Umbilical cord (tissue), 2 donors: ENCODE results near the gene TMC8. TPM values are rescaled to one million over a fixed set of nuclear protein-coding genes. Genes with fewer than 3 reads are reported as not detected.
"Not testable (repeated sequence)": the region's sequence is repeated elsewhere in the genome, so short reads cannot be mapped to it uniquely, and the experiment has no call there.

Experiments used
- DNase-seq: peaks from one replicate; pipeline ENCODE4 v3.0.0-alpha.2; 2015; ENCODE audit warnings: low spot score
- total RNA-seq: library from RNA; depleted of rRNA; stranded (reverse); fragments of >200 nt; gene quantifications from one replicate; pipeline ENCODE4 v1.2.3, GENCODE V29; 2014; ENCODE audit warnings: low replicate concordance; ENCODE audit not compliant: insufficient read depth

The TMC8 gene
- total RNA-seq, 1 donor from 2014 or later: not detected

DNA sequence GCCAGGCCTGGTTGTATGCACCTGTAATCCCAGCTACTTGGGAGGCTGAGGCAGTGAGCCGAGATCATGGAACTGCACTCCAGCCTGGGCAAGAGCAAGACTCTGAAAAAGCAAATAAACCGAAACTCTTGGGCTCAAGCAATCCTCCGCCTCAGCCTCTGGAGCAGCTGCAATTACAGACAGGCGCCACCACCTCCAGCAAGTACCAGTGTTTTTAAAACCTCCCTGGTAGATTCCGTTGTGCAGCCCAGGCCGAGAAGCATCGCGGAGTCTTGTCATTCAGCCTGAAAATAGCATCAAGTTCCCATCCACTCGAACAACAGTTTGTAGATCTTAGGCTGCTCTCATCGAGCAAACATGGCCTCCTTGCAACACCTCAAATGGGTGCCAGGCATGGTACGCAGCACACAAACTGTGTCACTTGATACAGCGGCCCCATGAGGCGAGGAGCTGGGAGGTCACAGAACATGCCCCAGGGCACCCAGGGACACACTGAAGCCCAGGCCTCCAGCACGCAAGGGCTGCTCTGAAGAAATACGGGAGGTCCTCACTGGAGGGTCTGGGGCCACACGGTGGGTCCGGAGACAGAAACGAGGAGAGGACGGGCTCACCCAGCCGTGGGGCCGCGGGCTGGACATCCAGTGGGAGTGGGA lies 20.1 kb upstream of the TMC8 start:
- DNase-seq: no peak

DNA sequence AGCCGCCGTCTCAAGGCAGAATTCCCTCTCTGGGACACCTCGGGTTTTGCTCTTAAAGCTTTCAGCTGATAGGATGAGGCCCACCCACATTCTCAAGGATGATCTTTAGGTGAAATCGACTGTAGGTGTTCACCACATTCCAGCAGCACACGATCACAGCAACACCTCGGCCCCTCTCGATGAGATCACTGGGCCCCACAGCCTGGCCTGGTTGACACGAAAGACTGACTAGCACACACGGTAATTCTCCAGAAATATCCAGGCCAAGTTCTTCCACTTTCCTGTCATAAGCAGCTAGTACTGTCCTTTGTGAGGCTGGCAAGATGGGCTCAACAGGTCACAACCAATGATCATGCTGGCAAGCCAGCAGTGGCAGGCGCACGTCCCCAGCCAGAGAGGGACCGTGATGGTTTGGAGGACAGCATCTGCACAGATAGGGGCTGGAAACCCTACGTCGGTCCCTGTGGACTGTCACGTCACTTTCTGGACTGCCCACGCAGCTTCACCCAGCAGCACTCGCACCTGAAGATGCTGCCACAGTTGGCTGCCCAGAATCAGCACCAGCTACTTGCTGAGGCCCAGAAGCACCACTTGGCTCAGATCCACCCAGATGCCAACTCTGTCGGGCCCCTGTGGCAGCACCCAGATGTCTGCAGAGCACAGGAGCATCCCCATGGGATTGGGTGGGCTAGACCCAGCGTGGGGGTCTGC lies 19.4 kb upstream of the TMC8 start:
- DNase-seq: no peak

DNA sequence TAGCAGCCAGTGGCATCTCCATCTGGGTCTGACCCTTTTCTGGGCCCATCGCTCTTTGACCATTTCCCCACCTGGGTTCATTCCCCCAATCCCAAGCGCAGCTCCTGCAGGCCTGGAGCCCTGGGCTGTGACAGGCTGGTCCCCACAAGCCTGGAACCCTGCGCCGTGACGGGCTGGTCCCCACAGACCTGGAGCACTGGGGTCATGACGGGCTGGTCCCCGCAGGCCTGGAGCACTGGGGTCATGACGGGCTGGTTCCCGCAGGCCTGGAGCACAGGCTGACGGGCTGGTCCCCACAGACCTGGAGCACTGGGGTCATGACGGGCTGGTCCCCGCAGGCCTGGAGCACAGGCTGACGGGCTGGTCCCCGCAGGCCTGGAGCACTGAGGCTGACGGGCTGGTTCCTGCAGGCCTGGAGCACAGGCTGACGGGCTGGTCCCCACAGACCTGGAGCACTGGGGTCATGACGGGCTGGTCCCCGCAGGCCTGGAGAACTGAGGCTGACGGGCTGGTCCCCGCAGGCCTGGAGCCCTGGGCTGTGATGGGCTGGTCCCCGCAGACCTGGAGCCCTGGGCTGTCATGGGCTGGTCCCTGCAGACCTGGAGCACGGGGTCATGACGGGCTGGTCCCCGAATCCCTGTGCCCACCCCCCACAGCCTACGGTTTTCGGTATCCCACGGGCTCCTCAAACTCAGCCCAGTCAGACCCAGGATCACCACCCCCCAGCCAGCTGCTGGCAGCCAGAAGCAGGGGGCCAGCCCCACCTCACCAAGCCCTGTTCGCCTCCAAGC lies 18.6 kb upstream of the TMC8 start:
- no peak for DNase-seq

GRCh38 chr17:78112518-78113471 lies 17.8 kb upstream of the TMC8 start:
- peak; percentile 57 for DNase-seq

- DNase-seq: no peak
Measured at GRCh38 chr17:78113804-78114785, 16.5 kb upstream of the TMC8 start.

- no peak for DNase-seq
Measured at GRCh38 chr17:78114831-78115723, 15.5 kb upstream of the TMC8 start.

- not testable (repeated sequence) for DNase-seq
Measured at GRCh38 chr17:78115803-78116202, 14.8 kb upstream of the TMC8 start.

- DNase-seq: no peak
Measured at GRCh38 chr17:78116411-78116810, 14.2 kb upstream of the TMC8 start.

DNA sequence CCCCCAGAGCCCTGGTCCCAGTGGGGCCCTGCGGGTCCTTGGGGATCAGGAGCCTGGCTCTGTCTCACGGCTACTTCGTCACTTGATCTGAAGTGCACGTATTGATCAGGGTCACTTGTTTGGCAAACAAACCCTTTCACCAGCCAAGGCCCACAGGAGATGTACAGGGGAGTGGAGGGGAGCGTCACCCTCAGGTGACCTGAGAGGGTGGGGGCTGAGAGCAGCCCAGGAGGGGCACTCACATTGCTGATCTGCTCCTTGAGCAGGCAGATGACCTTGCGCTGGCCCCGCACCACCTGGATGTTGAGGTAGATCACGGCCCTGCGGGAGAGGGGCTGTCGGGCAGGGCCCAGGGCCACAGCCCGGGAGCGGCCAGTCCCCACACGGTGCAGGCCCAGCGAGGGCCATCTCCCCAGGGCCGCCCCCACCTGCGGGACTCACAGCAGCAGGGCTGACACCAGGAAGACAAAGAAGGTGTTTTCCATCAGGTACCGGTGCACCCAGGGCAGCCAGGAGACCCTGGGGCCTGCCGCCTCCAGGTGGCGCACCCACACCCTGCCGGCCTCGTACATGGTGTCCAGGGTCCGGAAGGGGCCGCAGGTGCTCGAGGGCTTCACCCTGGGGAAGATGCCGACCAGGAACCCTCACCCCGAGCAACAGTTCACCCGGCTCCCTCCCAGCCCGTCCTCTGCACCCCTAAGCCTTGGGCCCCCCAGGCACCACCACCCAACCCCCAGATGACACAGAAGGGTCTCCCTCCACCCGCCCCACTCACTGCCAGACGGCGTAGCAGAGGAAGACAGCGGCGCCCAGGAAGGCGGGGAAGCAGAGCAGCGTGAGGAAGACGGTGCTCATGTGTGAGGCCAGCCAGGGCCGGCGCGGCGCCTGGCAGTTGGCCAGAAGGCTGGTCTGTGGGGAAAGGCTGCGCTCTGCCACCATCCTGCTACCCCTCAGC lies 13.3 kb upstream of the TMC8 start:
- DNase-seq: no peak

- no peak for DNase-seq
Measured at GRCh38 chr17:78118801-78119241, 11.8 kb upstream of the TMC8 start.

- no peak for DNase-seq
Measured at GRCh38 chr17:78120537-78120936, 10.0 kb upstream of the TMC8 start.

DNA sequence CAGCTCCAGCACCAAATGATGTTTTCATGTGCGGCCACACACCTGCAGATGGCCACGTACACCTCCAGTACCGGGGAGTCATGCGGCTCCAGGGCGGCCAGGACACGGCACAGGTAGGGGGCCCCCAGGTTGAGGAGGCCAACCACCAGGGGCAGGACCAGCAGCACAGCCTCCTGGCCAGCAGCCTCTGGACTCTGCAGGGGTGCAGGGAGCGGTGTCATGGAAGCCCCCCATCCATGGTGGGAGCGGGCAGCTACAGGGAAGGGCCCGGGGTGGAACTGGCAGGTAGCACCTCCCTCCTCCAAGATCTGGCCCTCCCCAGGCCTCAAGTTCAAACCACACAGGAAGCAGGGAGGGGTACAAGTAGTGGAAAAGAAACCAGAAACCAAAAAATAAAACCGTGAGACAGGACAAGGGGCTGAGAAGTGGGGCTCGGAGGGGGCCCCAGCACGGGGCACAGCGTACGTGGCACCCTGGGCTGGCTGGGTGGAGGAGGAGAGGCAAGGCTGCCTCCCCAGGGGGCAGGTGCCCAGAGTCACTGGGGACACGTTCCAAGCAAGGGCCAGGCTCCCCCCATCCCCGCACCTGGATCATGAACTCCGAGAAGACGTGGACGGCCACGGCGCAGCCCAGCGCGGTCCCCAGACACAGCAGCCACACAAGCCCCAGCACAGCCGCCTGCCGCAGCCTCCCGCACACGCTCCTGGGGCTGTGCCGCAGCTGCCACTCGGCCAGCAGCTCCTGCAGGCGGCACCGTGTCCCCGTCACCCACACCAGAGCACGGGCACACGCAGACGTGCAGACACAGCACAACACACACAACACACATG lies 9.4 kb upstream of the TMC8 start:
- DNase-seq: no peak

DNA sequence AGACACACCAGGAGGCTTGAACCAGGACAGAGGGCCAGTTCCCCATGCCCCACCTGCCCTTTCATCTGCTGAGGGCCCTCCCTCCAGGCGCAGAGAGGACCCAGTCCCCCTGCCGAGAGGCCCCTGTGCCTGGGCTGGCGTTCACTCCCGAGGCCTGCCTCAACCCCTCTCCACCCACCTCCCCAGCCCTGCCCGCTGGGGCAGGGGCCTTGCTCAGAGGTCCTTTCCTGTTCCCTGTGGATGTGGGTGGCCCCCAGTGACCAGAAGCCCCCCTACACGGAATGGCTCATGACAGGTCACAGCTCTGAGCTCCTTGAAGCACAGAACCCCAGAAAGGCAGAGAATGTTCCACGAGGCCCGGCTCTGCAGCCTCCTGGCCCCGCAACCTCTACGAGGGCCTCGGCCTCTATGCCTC lies 8.8 kb upstream of the TMC8 start:
- no peak for DNase-seq

DNA sequence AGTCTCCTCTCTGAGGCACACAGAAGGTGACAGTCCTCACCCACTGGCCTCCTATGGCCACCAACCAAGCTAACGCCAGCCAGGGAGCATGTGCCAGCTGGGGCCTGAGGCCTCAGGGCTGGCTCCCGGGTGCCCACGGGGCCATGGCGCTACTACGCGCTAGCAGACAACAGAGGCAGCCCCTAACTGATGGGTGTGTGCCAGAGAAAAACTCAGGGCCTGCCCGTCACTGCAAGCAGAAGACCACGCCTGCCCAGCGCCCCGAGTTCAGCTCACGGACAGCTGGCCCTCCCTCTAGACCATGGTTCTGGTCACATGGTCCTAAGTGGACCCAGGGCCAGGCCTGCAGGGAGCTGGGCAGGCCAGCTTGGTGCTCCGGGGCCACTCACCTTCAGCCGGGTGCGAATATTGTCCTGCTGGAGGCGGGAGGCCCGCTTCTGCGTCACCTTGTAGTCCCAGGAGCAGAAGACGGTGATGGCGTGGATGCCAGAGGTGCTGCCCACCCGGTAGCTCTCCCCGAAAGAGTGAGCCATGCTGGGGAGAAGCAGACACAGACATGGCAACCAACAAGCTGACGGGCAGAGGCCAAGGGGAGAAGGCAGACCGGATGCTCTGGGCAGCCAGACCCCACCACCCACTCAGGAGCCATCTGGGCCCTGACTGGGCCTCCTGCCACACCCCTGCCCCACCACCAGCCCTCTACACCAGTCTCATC lies 8.2 kb upstream of the TMC8 start:
- DNase-seq: no peak

DNA sequence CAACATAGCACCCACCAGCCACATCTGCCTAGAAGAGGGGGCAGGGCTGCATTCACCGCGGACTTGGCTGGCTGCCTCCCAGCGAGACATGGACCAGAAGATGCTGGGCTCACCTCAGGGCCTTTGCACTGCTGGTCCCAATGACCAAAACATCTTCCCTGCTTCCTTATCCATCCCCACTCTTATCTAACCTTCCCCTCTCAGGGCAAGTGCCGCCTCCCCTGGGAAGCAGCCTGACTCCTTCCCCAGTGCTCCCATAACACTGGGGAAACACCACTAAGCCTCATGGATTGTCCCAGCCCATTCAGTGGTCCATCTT lies 7.7 kb upstream of the TMC8 start:
- no peak for DNase-seq

DNA sequence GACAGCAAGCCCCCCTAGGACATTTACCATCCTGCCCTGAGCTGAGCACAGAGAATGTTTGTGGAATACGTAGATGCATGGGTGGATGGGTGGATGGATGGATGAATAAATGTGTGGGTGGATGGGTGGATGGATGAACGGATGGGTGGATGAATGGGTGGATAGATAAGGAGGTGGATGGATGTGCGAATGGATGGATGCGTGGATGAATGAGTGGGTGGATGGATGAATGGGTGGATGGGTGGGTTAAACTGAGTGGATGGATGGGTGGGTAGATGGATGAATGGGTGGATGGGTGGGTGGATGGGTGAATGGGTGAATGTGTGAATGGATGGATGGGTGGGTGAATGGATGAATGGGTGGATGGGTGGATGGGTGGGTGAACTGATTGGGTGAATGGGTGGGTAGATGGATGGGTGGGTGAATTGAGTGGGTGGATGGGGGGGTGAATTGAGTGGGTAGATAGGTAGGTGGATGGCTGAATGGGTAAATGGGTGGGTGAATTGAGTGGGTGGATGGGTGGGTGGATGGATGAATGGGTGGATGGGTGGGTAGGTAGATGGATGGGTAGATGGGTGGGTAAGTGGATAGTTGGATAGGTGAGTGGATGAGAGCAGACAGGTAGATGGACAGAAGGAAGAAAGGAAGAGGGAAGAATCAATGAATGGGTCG lies 7.2 kb upstream of the TMC8 start:
- no peak for DNase-seq
